ENCODE results near the gene WDR17. TPM values are rescaled to one million over a fixed set of nuclear protein-coding genes. Genes with fewer than 3 reads are reported as not detected.

WDR17 gene
- total and polyA plus RNA-seq, 2 of the 8 experiments (the other 6 are each of a cell fraction or from before 2014, with no cell fraction given): 1.4 to 3.3 TPM

DNA sequence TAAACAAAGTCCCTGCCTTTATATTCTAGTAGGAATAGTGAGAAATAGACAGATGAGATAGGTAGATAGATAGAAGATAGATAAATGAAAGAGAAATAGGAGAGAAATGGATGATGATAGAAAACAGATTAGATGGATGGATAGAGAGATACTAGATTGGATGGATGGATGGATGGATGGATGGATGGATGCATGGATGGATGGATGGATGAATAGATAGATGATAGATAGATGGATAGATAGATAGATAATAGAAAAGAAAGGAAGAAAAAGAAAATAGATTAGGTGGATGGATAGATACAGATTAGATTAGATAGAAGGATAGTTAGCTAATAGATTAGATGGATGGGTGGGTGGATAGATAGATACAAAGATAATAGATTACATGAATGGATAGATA lies 33.2 kb upstream of the WDR17 start:
- peaks cover 4% of the 10 kb centered on the region; the same call in 1 of the 2 replicates for H3K23me2 ChIP-seq (ENCODE audit: low read depth, low read length)
- no peak overlapping the region for H2AK5ac ChIP-seq (ENCODE audit: low read depth, low read length)
- FAIRE-seq: no peak
- TF ChIP-seq CBX8 (IDR thresholded peaks at IDR 0.05; ENCODE audit: borderline replicate concordance, low read depth, low read length) (no peak), HDAC2 (IDR thresholded peaks at IDR 0.05; ENCODE audit: borderline replicate concordance in 1 of 2, low read depth in 2 of 2, low read length in 2 of 2) (no peak), JUN (IDR thresholded peaks at IDR 0.05; ENCODE audit: low read depth, low read length) (no peak), RFX5 (IDR thresholded peaks at IDR 0.05; ENCODE audit: borderline replicate concordance, low read depth, low read length) (no peak), RBBP5 (IDR thresholded peaks at IDR 0.05; ENCODE audit: borderline replicate concordance, low read depth, low read length) (no peak), SUZ12 (IDR thresholded peaks at IDR 0.05; ENCODE audit: low read length) (no peak), MAFK (IDR thresholded peaks at IDR 0.05; ENCODE audit: low read depth, low read length) (no peak), TEAD4 (IDR thresholded peaks at IDR 0.05; ENCODE audit: low read depth, low read length) (no peak), NRF1 (IDR thresholded peaks at IDR 0.05; ENCODE audit: low read depth, low read length) (no peak), SIRT6 (IDR thresholded peaks at IDR 0.05; ENCODE audit: low read length) (no peak), KDM4A (IDR thresholded peaks at IDR 0.05; ENCODE audit: low read depth, low read length, severe bottlenecking) (no peak), EZH2 (IDR thresholded peaks at IDR 0.05; ENCODE audit: low read depth, low read length, severe bottlenecking) (no peak), ZNF274 (IDR thresholded peaks at IDR 0.05; ENCODE audit: borderline replicate concordance, extremely low read depth, low read length) (no peak)
- TF ChIP-seq, protein P1, sequence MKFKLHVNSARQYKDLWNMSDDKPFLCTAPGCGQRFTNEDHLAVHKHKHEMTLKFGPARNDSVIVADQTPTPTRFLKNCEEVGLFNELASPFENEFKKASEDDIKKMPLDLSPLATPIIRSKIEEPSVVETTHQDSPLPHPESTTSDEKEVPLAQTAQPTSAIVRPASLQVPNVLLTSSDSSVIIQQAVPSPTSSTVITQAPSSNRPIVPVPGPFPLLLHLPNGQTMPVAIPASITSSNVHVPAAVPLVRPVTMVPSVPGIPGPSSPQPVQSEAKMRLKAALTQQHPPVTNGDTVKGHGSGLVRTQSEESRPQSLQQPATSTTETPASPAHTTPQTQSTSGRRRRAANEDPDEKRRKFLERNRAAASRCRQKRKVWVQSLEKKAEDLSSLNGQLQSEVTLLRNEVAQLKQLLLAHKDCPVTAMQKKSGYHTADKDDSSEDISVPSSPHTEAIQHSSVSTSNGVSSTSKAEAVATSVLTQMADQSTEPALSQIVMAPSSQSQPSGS (IDR thresholded peaks at IDR 0.05; ENCODE audit: low read length): no peak

More for the DNA sequence above, 33.2 kb upstream of the WDR17 start:
- Histone ChIP-seq H2BK5ac (ENCODE audit: low read depth, low read length) (no peak overlapping the region), H3K27me3 (replicated peaks in 1 of 4; ENCODE audit: control insufficient read depth in 3 of 4, extremely low read depth in 1 of 4, insufficient read depth in 3 of 4, low read length in 3 of 4) (no peaks in the 10 kb centered on the region), H2BK15ac (ENCODE audit: low read length) (no peak overlapping the region), H4K8ac (ENCODE audit: extremely low read depth, insufficient read depth, low read length) (no peak overlapping the region), H3K14ac (ENCODE audit: insufficient read length) (no peak overlapping the region), H3K9me3 (ENCODE audit: insufficient read depth in 2 of 2, low read depth in 1 of 2, low read length in 1 of 2) (no peaks in the 10 kb centered on the region), H4K91ac (replicated peaks; ENCODE audit: insufficient read length, low read length) (no peak overlapping the region), H2BK12ac (ENCODE audit: low read depth, low read length) (no peak overlapping the region), H2AFZ (ENCODE audit: low read length) (no peak overlapping the region), H4K20me1 (replicated peaks in 1 of 2; ENCODE audit: control insufficient read depth in 1 of 2, insufficient read depth in 2 of 2, low read length in 2 of 2) (no peaks in the 10 kb centered on the region), H3K9ac (replicated peaks in 1 of 4; ENCODE audit: extremely low read depth in 1 of 4, low read depth in 3 of 4, low read length in 3 of 4) (no peak overlapping the region), H3K4me1 (replicated peaks in 1 of 4; ENCODE audit: control insufficient read depth in 3 of 4, insufficient read depth in 4 of 4, low read length in 3 of 4) (no peaks in the 10 kb centered on the region), H3K79me2 (ENCODE audit: control insufficient read depth in 1 of 2, insufficient read depth in 2 of 2, low read length in 2 of 2) (no peaks in the 10 kb centered on the region), H4K5ac (ENCODE audit: insufficient read length, low read depth, low read length) (no peak overlapping the region), H2BK120ac (replicated peaks; ENCODE audit: low read depth, low read length) (no peak overlapping the region), H3K79me1 (ENCODE audit: low read depth, low read length) (no peaks in the 10 kb centered on the region), H3K36me3 (ENCODE audit: control insufficient read depth in 2 of 4, insufficient read depth in 4 of 4, low read length in 3 of 4) (no peaks in the 10 kb centered on the region), H3K18ac (ENCODE audit: extremely low read depth, low read length) (no peak overlapping the region), H3K4me3 (ENCODE audit: extremely low read depth in 1 of 4, insufficient read depth in 2 of 4, low read depth in 3 of 4, low read length in 4 of 4) (no peak overlapping the region), H2BK20ac (ENCODE audit: low read length) (no peak overlapping the region), H3K4me2 (ENCODE audit: insufficient read depth in 1 of 2, low read depth in 2 of 2, low read length in 2 of 2) (no peak overlapping the region), H3K27ac (ENCODE audit: low read depth, low read length) (no peak overlapping the region), H3K4ac (replicated peaks; ENCODE audit: insufficient read length, low read depth, low read length) (no peak overlapping the region), H3K56ac (replicated peaks; ENCODE audit: insufficient read length, low read depth, low read length) (no peak overlapping the region), H3K23ac (ENCODE audit: insufficient read length) (no peak overlapping the region)
- ChIA-PET CTCF (ENCODE audit: partially characterized antibody) (interaction anchor here (1.2 to 2.9 kb wide), 3 partner anchors 31 to 309 kb away, joined by 3 to 12 read pairs (median 3); no protein-coding TSS in a partner anchor), POLR2A (ENCODE audit: partially characterized antibody) (no interaction called here)
- DNase-seq (ENCODE audit: low read depth in 1 of 2, low spot score in 2 of 2): no peak
